HG03175 (cell line): ENCODE measurements around the gene PCBD1.
A peak's percentile ranks its signal among the peaks of the same experiment; 100 is the strongest.
"Not testable (repeated sequence)": the region's sequence is repeated elsewhere in the genome, so short reads cannot be mapped to it uniquely, and the experiment has no call there.

Experiments used
- ATAC-seq: cut with Tn5 transposase; IDR thresholded peaks from one replicate; pipeline ENCODE4 v1.9.1; 2021; ENCODE audit warnings: mild to moderate bottlenecking, moderate library complexity; ENCODE audit not compliant: unreplicated experiment

The PCBD1 gene

DNA sequence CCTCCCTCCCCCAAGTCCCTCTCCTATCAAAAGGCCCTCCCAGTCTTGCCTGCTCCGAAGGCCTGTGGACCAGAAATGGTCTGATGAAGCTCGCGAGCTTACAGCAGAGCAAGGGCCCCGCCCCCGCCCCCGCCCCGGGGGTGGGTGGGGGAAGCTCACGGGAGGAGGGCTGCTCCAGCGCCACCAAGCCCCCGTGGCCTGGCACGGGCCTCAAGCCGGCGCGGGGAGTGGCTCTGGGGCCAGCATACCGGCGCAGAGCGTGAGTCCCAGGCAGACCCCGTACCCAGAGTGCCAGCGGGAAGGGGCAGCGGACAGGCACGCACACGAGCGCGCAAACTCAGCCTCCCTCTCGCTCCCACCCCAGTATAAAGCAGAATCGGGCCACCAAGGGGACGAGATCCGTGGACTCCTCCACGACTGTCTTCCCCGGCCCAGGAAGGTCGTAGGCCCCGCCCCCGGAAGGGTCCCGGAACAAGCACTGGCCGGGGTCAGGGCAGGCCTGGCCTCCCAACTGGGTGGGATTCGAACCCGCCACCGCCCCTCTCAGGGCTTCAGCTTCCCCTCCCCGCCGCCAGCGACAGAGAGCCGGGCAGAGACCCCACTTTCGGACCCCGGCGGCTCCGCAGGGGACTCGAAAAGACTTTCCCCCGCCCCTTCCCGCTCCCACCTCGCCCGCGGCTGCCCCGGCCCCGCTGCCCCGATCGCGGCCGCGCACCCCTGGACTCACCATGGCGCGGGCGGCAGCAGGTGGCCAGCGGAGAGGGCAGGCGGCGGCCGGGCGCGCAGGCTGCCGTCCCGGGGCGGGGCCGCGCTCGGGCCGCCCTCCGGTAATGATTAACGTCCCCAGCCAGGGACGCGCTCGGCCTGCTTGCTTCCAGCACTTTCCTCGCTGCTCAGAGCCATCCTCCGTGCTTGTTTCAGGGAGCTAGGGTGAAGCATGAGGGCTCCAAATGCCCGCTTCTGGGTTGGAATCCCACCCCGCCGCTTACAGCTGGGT is at the start of gene PCBD1:
Gene PCBD1 (minus strand): TSS at position 762 of the 997 bp plus-strand sequence. CDS start 32 bp downstream, at position 730.
- peak; percentile 80 for ATAC-seq

DNA sequence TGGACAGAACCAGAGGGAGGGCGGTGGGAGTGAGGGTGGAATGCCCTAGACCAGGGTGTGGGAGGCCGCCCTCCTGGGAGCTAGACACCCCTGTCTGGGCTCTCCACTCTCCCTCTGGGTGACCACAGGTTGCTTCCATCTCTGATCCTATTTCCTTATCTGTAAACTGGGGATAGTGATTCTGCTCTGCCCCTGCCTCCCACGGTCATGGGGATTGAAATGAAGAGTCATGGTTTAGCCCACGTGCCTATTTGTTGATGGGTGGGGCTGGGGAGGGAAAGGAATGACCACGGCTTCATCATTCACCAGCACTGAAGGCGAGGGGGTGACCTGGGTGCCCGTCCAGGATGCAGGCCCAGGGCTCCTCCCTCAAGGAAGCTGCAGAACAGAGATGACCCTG is 49.3 kb upstream of the PCBD1 start:
- no peak for ATAC-seq

DNA sequence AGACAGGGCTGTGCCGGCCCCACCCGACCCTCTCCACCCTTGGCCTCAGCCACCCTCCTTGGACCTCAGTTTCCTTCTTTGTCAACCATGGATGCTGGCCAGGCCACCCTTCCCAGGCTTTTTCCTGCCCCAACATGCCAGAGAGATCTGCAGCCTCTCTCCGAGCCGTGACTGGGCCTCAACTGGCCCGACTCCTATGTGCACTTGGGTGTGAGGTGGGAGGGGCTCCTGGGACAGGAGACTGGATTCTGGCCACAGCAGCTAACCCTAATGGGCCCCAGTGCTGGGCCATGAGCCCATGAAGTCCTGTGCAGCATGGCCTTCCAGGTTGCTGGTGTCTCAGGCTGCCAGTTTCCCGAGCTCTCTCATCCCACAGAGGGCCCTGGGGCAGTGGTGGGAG is 47.7 kb upstream of the PCBD1 start:
- no peak for ATAC-seq

DNA sequence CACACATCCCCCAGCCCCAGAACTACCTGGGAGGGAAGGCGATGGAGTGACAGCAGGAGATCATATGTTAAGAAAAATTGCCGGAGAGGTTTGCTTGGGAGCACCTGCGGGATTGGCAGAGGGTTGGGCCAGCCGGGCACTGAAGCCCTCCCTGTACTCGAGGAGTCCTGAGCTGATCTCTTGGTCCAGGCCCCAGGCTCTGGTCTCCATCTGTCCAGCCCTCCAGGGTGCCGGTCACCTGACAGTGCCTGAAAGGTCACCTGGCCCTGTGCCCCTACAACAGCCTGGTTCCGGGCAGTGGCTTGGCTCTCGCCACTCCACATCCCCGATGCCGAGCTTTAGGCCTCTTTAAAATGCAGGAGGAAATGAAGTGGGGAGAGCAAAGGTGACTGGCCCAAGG is 47.3 kb upstream of the PCBD1 start:
- ATAC-seq = no peak

DNA sequence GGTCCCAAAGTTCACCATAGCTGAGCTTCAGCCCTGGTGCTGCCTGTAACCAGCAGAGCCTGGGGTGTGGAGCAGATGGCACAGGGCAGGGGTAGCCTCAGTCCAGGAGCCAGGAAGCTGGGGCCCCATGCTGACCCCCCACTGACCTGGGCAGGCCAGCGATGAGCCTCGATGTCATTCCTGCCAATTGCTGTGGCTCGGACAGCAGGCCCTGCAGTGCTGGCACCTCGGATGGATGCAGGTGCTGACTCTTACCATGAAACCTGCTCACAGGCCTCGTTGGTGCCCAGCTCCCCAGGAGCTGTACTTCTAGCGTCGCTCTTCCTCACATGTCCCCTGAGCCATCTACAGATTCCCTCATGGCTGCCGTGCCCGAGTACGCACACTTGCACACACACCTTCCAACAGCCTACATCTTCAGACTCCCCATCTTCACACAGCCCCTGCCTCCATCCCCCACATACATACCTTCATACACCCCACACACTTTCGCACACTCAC is 46.8 kb upstream of the PCBD1 start:
- no peak for ATAC-seq

DNA sequence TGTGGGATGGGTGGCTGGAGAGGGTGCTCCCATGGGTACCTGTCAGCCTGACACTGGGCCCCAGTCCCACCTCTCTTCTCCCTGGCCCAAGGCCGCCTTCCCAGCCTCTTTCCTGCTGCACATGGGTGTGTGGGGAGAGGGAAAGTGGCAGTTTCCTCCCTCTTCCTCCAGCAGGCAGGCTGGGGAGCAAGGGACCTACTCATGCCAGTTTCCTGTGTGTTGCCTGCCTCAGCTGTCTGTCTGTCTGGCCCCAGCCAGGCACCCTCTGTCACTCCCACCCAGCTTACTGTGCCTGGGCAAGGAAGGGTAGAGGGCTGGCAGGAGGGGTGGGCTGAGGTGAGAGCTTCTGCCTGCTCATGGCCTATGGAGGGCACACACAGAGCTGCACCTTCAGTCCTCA is 46.3 kb upstream of the PCBD1 start:
- ATAC-seq = no peak

DNA sequence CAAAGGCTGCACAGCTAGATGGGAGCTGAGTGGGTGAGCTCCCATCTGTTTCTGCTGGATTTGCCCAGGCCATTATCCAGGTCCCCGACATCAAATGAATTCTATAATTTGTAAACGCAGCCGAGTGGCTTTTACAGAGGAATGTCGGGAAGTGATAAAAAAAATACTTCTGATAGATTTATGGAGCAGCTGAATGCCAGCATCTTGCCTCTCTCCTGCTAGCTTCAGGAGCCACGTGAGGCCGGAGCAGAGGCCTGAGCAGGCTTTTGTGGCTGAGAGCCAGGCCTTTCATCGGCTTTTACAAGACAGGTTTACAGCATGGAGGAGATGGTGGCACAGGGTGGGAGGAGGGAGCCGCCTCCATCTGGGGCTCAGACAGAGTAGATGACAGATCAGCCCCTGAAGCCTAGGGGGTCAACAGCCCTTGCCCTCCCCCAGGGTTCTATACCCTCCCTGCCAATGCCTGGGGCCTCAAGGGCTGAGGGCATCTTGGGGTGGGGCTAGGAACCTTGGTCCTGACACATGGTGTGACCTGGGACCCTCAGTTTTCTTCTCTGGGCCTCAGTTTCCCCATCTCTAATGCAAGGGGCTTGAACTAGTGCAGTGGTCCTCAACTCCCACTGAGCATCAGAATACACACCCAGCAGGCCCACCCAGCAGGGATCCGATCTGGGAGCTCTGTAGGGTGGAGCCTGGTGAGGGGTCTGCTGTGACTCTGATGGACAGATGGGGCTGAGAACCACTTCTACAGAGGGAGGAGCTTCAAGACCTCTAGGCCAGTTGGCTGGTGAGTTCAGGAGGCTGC is 44.2 kb upstream of the PCBD1 start:
- ATAC-seq = no peak

DNA sequence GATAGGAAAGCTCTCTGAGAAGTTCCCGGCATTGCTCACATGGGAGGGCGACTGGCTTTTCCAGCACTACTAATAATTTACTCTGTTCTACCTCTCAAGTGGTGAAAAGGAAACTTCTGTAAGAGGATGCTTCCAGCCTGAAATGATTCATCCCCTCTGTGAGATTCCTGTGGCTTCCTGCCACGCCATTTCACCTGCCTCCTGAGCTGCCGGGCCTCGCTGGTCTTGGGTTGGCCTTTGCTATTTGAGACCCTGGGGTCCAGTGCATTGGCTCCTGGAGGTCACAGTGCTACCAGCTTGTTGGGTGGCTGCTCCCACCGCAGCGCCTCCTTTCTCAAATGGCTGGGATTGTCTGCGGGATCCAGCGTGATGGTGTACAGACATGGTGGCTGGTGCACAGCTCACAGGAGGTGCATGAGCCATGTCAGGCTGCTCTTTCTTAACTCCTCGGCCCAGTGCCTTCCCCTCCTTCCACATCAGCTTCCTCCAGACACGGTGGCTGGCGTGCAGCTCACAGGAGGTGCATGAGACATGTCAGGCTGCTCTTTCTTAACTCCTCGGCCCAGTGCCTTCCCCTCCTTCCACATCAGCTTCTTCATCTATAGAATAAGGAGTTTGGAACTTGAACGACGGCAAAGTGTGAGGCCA is 42.9 kb upstream of the PCBD1 start:
- ATAC-seq = no peak

DNA sequence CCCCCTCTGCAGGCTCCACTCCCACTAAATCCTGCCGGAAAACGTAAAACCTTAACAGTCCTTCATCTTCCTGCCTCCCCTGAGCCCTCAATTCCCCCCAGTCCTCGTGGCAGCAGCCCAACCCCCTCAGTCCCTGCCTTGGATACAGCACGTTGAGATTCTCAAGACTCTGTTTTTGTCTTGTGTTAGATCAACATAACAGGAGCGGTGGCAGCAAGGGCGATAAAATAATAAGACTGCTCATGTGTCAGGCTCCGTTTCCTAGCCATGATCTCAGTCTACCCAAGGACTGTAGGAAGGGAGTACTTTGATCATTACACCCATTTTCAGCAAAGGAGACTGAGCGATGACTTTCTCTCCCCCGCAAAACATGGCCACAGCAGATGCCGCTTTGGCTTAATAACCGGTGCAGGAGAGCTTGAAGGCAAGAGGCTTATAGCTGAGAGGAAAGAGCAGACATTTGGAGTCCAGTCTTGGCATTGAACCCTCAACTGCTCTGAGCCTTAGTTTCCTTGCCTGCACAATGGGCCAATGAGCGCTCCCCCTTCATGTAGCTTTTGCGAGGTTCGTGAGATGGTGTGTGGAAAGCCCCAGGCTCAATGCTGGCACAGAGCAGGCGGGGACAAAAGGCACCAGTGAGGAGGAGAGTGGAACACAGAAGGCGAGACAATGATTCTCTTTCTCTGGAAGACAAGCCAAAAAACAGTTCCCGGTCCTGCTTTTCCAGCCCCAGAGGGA is 42.1 kb upstream of the PCBD1 start:
- no peak for ATAC-seq

DNA sequence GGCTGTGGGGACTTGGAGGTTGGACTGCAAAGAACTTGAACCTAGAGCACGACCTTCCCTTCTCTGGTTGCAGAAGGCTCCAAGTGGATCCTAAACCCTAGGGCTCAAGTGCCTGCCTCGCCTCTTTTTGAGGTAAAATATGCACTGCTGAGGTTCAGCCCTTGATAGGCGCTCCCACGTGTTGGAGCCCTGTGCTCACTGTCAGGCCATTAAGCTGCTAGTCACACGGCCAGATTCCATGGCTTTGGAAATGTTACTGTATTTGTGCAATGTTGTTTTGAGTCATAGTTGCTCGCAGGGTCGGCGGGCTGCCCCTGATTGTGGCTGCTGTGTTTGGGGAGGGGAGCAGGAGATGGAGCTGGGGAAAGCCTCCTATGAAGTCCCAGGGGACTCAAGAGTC is 39.8 kb upstream of the PCBD1 start:
- ATAC-seq = no peak

DNA sequence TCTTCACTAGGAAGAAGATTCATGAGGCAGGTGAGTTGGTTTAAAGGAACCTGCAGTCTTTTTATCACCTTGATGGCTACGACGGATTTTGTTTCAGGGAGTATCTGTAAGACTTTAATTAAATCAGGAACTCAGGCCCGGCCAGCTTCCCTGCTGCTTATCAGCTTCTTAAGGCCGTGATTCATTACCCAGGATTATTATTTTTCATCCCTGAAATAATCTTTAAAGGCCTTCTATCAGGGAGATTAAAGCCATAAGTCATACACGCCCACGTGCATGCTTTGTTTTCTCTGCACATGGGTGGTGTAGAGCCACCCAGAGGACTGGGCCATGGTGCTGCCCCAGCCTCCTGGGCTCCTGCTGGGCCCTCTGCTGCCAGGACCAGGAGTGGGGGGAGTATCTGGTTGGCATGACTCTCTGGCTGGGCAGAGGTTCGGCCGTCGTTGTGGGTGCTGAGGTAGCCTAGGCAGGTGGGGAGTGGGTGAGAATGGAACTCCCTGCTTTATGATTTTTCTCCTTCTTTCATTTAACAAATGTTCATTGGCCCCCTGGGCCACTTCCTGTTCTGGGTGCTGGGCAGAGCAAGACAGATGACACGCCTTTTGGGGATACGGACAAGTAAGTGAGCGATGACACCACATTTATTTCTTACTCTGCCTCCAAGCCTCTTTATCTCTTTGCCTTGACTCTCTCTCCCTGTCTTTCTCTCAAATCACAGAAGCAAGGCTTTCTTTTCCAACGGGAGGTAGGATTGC is 39.0 kb upstream of the PCBD1 start:
- ATAC-seq = no peak

DNA sequence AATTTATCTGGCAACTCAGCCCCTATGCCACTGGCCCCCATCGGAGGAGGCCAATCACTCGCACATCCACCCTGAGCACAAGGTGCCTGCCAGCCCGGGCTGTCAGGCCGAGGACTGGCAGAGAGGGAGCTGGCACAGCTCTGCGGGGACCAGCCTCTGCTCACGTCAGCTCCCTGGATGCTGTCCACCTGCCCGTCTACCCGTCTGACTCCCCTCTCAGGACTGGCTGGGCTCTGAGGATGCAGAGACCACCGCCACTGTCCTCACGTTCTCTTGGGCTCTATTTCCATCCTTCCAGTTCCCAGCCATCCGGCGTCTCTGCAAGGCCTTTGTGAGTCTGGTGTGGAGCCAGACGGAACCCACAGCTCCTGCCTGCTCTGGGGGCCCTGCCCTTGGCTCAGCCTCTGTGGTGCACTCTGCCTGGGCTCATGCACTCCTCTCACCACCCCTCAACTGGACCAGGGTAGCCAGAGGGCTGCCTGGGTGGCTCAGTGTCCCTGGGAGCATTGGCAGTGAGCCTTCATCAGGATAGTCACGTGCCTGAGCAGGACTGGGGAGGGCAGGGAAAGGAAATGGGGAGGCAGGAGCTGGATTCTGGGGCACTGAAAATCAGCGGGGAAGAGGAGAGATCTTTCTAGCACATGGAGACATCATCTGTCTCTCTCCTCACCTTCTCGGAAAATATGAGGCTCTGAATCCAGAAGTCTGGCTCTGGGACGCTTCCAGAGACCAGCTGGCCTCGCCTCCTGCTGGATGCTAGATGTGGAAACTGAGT is 38.0 kb upstream of the PCBD1 start:
- no peak for ATAC-seq

DNA sequence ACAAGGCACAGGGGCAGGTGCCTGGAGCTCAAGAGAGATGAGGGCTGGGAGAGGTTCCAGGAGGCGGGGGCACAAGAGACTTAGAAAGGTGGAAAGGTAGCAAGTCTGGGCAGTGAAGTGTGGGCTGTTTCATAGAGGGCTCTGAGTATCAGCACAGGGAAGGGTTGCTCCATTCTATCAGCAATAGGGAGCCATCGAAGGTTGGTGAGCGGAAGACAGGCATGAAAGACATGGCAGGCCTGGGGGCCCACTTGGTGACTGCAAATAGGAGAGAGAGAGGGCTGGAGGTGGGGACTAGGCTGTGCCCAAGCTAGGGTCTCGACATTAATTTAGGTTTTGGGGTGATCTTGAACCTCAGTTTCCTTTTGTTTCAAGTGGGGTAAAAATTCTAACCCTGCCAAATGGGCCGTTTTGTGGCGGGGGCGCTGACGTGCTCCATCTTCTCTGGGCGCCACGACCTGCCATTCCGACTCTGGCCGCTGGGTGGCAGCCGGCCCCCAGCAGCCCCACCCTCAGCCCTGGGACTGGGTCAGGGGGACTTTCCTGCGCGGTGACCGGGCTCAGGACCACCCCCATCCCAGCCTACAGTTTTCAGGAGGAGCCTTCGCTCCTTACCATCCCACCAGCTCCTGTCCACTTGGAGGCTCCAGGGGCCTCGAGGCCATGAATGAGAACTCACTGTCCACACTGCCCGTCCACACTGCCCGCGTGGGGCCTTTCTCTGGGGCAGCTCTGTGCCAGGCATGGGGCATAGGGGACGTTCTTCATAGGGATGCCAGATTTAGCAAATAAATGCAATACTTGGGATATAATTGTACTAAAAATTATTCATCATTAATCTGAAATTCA is 37.2 kb upstream of the PCBD1 start:
- ATAC-seq = no peak

DNA sequence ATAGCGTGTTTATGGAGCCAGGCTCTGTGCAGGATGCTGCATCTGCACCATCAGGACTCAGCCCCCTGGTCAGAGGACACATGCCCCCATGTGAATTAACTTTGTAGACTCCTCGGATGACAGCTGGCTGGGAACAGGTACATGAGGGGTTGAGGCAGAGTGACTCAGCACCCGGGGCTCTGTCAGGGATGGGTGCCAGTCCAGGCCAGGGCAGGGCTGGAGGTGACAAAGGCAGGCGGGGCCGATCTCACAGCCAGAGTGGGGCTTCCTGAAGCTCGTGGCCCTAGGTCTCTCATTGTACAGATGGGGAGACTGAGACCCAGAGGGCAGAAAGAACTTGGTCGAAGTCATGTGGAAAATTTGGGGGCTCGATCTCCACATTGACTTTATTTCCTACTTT is 35.3 kb upstream of the PCBD1 start:
- ATAC-seq = no peak

DNA sequence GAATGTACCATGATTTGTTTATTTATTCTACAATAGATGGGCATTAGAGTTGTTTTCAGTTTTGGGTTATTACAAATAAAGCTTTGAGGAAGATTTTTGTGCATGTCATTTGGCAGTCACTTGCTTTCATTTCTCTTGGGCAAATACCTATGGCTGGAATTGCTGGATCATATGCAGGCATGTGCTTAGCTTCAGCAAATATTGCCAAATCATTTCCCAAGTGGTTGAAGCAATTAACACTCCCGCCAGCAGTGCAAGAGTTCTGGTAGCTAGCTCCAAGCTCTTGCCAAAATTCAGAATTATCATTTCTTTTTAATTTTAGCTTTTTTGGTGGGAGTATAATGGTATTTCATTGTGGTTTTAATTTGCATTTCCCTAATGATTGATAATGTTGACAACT is 32.9 kb upstream of the PCBD1 start:
- ATAC-seq = no peak

DNA sequence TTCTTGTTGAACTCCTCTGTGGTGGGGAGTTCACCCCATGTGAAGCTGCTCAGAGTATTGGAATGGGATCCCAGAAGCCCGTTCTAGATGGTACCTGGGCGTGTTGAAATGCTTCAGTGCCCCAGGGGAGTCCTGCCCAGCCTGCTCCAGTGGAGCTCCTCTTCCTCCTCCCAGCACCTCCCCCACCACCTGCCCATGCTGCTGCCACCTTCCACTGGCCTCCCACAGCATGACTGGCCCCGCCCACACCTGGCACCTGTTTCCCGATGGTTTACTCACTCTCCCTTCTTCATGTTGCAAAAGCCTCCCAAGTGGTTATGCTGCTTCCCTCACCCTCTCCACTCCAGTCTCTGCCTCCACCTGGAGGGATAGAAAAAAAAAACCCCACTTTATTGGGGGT is 32.2 kb upstream of the PCBD1 start:
- ATAC-seq = no peak

DNA sequence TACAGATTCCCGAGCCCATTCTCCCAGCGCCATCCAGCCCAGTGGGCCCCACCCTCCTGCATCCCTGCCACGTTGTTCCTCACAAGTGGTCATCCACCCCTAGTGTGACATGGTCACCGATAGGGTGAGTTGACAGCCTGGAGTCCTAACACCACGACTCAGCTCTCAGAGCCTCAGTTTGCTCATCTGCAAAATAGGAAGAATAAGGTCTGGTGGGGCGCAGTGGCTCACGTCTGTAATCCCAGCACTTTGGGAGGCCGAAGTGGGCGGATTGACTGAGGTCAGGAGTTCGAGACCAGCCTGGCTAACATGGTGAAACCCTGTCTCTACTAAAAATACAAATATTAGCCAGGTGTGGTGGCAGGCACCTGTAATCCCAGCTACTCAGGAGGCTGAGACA is 31.5 kb upstream of the PCBD1 start:
- ATAC-seq = not testable (repeated sequence)
